ENCODE measurements around the gene YY1.

- peak; percentile 63 to 91 (median 82) for TF ChIP-seq CTCF (IDR thresholded peaks at IDR 0.05)
- no peak for TF ChIP-seq POLR2AphosphoS5 (IDR thresholded peaks at IDR 0.05)
- peak; percentile 42 for TF ChIP-seq POLR2A (IDR thresholded peaks at IDR 0.05)
Measured at GRCh38 chr14:100285021-100285912, 46.3 kb downstream of the YY1 start.
